Ectodermal cell (in vitro differentiated cells): Measurements from ENCODE around the gene SOX13.

Experiments
- H3K27ac ChIP-seq: 2 replicates; pipeline ENCODE4 v1.7.0; 2013; ENCODE audit warnings: mild to moderate bottlenecking, low read depth, low read length; ENCODE audit not compliant: insufficient read depth, poor library complexity, severe bottlenecking
- H3K27me3 ChIP-seq: 2 replicates; pipeline ENCODE4 v1.7.0; 2013; ENCODE audit warnings: mild to moderate bottlenecking, low read length; ENCODE audit not compliant: insufficient read depth, control insufficient read depth, poor library complexity, severe bottlenecking
- H3K36me3 ChIP-seq: one replicate; pipeline ENCODE4 v1.7.0; 2013; ENCODE audit warnings: low read length; ENCODE audit not compliant: control insufficient read depth, insufficient read depth
- H3K4me1 ChIP-seq: one replicate; pipeline ENCODE4 v1.7.0; 2013; ENCODE audit warnings: low read length; ENCODE audit not compliant: control insufficient read depth, insufficient read depth
- H3K4me3 ChIP-seq: 2 replicates; pipeline ENCODE4 v1.7.0; 2013; ENCODE audit warnings: low read depth, low read length, control low read depth; ENCODE audit not compliant: insufficient read depth
- H3K9me3 ChIP-seq: 2 replicates; pipeline ENCODE4 v1.7.0; 2013; ENCODE audit warnings: mild to moderate bottlenecking, low read length, moderate library complexity; ENCODE audit not compliant: control insufficient read depth
- WGBS, 2 experiments: methylation state at CpG; one replicate each; pipeline ENCODE4 v1.1.7; 2013; ENCODE audit warnings: missing lambda C conversion rate in 2 of 2; 5-methylcytosine and 5-hydroxymethylcytosine counted together

The SOX13 gene

GRCh38 chr1:204128964-204129896 lies 56.3 kb downstream of the SOX13 start:
- Histone ChIP-seq H3K36me3 (peaks cover 5% of the 10 kb centered on the region), H3K9me3 (no peaks in the 10 kb centered on the region), H3K4me3 (no peak overlapping the region), H3K27me3 (no peaks in the 10 kb centered on the region), H3K27ac (no peak overlapping the region), H3K4me1 (peaks cover 15% of the 10 kb centered on the region)
- WGBS, 2 experiments: 42% methylated on average over 29 of the region's 29 CpGs

- no peak overlapping the region for H3K4me3 ChIP-seq
- no peak overlapping the region for H3K27ac ChIP-seq
- peaks cover 15% of the 10 kb centered on the region for H3K4me1 ChIP-seq
- no peaks in the 10 kb centered on the region for H3K9me3 ChIP-seq
- 94 to 96% methylated on average over 4 of the region's 4 CpGs for WGBS, 2 experiments
- H3K27me3 ChIP-seq: no peaks in the 10 kb centered on the region
- no peaks in the 10 kb centered on the region for H3K36me3 ChIP-seq
Measured at GRCh38 chr1:204130178-204130577, 57.3 kb downstream of the SOX13 start.

DNA sequence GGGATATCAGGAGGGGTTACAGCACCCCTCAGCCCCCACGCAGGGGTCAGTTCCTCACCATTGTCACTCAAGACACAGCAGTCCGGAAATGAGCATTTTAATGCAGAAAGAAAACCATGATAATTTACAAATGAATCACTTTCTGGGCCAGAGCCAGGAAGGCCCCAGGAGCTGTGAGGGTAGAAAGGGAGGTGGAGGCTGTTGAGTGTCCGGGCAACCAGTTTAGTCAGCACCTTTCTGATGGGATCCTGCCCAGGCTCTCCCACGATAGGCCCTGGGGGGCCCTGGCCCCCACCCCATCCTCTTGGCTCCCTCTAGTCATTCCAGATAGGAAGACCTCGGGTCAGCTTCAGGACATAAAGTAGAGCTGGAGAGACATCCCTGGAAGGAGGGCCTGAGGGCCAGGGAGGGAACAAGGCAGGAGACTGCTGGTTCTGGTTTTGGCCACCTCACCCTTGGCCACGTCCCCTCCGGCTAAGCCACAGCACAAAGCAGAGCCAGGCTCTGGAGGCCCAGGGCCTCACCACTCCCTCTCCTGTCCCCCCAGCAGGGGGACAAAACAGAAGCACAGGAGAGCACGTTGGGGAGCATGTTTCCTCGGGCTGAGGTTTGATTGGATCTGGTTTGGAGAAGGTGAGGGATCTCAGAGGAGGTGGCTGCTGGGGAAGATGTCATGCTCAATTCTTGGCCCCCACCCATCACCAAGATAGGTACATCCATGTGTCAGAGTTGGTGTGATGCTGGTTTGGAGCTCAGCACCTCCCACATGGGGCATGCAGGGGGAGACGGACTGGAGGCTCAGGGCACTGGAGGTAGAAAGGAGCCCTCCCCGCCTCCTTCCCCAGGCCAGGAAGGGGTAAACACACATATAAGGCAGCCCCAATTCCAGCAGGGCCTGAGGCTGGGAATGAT lies 58.3 kb downstream of the SOX13 start:
- H3K4me3 ChIP-seq: no peak overlapping the region
- H3K9me3 ChIP-seq: no peaks in the 10 kb centered on the region
- no peaks in the 10 kb centered on the region for H3K27me3 ChIP-seq
- peaks cover 13% of the 10 kb centered on the region for H3K4me1 ChIP-seq
- no peak overlapping the region for H3K27ac ChIP-seq
- WGBS, 2 experiments: 85 to 91% methylated on average over 11 of the region's 11 CpGs
- H3K36me3 ChIP-seq: no peaks in the 10 kb centered on the region

DNA sequence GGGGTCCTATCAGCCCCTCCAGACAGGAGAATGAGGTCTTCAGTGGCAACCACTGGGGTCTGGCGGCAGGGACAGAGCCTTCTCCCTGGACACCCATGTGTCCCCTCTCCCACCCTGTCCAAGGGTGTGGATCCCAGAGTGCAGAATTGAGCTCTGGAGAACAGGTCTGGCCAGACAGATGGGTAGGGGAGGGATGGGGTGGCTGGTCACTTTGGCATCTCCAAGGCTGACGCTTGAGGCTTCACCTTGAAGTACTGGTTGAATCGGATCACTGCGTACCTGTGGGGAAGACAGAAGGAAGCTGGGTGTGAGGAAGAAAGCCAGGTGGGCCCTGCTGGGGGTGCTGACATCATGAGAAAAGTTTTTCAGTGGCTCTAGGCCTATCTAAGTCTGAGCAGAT lies 59.1 kb downstream of the SOX13 start:
- Histone ChIP-seq H3K9me3 (no peaks in the 10 kb centered on the region), H3K27me3 (no peaks in the 10 kb centered on the region), H3K4me1 (peaks cover 7% of the 10 kb centered on the region), H3K27ac (no peak overlapping the region), H3K4me3 (no peak overlapping the region), H3K36me3 (no peaks in the 10 kb centered on the region)
- WGBS, 2 experiments: 85 to 93% methylated on average over 4 of the region's 4 CpGs

GRCh38 chr1:204132718-204133117 lies 59.8 kb downstream of the SOX13 start:
- H3K9me3 ChIP-seq: no peaks in the 10 kb centered on the region
- H3K27me3 ChIP-seq: no peaks in the 10 kb centered on the region
- no peaks in the 10 kb centered on the region for H3K36me3 ChIP-seq
- H3K4me1 ChIP-seq: peaks cover 5% of the 10 kb centered on the region
- H3K27ac ChIP-seq: no peak overlapping the region
- H3K4me3 ChIP-seq: no peak overlapping the region
- WGBS, 2 experiments: 96 to 99% methylated on average over 4 of the region's 6 CpGs

DNA sequence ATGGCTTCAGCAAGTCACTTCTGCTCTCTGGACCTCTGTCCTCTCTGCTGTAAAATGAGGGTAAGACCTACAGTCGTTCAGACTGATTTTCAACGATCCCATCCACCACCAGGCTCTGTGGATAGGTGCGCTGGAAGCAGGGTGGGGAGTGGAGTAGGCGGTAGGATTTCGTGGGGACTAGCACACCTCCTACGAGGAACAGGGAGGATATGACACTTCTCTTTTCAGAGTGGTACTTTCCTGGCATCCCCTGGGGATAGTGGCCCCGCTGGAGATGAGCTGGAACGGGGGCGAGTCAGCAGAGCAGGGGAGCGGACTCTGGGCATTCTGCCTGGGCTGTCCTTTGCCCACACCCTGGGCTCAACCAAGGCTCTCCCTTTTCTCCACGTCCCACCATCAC lies 61.2 kb downstream of the SOX13 start:
- Histone ChIP-seq H3K27ac (no peak overlapping the region), H3K4me3 (no peak overlapping the region), H3K4me1 (no peaks in the 10 kb centered on the region), H3K36me3 (no peaks in the 10 kb centered on the region), H3K9me3 (no peaks in the 10 kb centered on the region), H3K27me3 (no peaks in the 10 kb centered on the region)
- WGBS, 2 experiments: 86 to 88% methylated on average over 11 of the region's 11 CpGs

DNA sequence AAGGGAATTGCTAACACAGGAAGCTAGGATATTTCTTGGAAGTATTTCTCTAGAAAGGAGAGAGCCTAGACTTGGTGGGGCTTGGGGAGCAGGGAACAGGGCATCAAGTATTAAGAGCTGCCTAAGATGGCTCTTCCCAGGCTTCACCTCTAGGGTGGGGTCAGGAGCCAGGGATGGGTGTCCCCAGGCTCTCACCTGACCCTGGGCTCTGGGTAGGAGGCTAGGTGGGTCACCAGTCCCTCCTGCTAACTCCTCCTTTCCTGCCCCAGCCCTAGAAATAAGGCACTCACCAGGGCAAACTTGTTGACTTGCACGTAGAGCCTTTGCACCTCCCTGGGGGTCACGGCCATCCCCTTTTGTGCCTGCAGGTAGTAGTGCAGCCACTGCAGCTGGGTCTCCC lies 63.9 kb downstream of the SOX13 start:
- WGBS, 2 experiments: 74 to 81% methylated on average over 2 of the region's 2 CpGs
- H3K27me3 ChIP-seq: no peaks in the 10 kb centered on the region
- no peaks in the 10 kb centered on the region for H3K9me3 ChIP-seq
- no peak overlapping the region for H3K4me3 ChIP-seq
- no peaks in the 10 kb centered on the region for H3K36me3 ChIP-seq
- H3K27ac ChIP-seq: no peak overlapping the region
- no peaks in the 10 kb centered on the region for H3K4me1 ChIP-seq

DNA sequence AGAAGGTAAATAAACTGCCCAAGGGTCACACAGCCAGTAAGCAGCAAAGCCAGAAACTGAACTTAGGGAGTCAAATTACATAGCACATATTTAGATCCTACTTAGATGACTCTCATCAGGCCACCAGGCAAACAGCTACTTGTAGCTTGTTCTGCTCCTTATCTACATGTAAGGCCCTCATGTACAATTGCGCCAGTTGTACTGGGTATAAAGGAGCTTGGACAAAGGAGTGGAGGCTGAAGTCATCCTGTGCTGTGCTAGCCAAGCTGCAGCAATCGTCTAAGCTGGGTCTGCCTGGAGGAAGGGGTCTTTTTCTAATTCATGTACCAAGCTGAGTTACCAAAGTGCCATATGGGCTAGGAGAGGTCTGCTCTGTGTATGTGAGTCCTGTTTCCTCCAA lies 66.2 kb downstream of the SOX13 start:
- Histone ChIP-seq H3K36me3 (no peaks in the 10 kb centered on the region), H3K4me3 (no peak overlapping the region), H3K27ac (no peak overlapping the region), H3K9me3 (no peaks in the 10 kb centered on the region), H3K27me3 (no peaks in the 10 kb centered on the region), H3K4me1 (no peaks in the 10 kb centered on the region)
- WGBS, 2 experiments: 95 to 98% methylated on average over 2 of the region's 2 CpGs

DNA sequence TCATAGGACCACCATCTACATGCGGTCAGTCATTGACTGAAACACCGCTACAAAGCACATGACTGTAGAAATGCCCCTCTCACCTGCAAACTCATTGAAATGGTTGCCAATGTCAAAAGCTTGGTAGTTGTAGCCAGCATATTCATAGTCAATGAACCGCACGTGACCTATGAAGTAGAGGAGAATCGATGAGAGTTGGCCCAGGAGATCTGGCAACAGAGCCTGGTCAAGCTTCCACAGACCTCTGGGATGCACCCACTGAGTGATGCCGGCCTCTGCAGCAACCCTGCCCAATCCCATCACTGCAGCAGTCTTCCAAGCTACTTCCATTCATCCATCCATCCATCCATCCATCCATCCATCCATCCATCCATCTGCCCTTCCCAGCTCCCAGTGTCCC lies 67.0 kb downstream of the SOX13 start:
- WGBS, 2 experiments: 95 to 96% methylated on average over 6 of the region's 6 CpGs

GRCh38 chr1:204141131-204141530 lies 68.2 kb downstream of the SOX13 start:
- Histone ChIP-seq H3K9me3 (no peaks in the 10 kb centered on the region), H3K27ac (no peak overlapping the region), H3K4me1 (no peaks in the 10 kb centered on the region), H3K4me3 (no peak overlapping the region), H3K27me3 (no peaks in the 10 kb centered on the region), H3K36me3 (no peaks in the 10 kb centered on the region)
- WGBS, 2 experiments: 90 to 92% methylated on average over 3 of the region's 3 CpGs

More for the DNA sequence above, 67.0 kb downstream of the SOX13 start:
- Histone ChIP-seq H3K4me1 (no peaks in the 10 kb centered on the region), H3K9me3 (no peaks in the 10 kb centered on the region), H3K36me3 (no peaks in the 10 kb centered on the region), H3K27me3 (no peaks in the 10 kb centered on the region), H3K4me3 (no peak overlapping the region), H3K27ac (no peak overlapping the region)
